Endodermal cell (in vitro differentiated cells): Measurements from ENCODE around the gene GARS1. TPM values are rescaled to one million over a fixed set of nuclear protein-coding genes. Genes with fewer than 3 reads are reported as not detected.

Experiments
- DNase-seq: peaks from one replicate; pipeline ENCODE4 v3.0.0-alpha.2; 2017
- H3K27ac ChIP-seq: 2 replicates; pipeline ENCODE4 v1.5.1; 2013; ENCODE audit warnings: mild to moderate bottlenecking, low read depth, low read length, moderate library complexity
- H3K27me3 ChIP-seq: 2 replicates; pipeline ENCODE4 v1.6.1; 2013; ENCODE audit warnings: mild to moderate bottlenecking, low read length, moderate library complexity; ENCODE audit not compliant: insufficient read depth, control insufficient read depth, poor library complexity, severe bottlenecking
- H3K36me3 ChIP-seq: 2 replicates; pipeline ENCODE4 v1.7.0; 2013; ENCODE audit warnings: mild to moderate bottlenecking, low read length, moderate library complexity; ENCODE audit not compliant: control insufficient read depth, insufficient read depth
- H3K4me1 ChIP-seq: one replicate; pipeline ENCODE4 v1.7.0; 2013; ENCODE audit warnings: low read length; ENCODE audit not compliant: control insufficient read depth, insufficient read depth
- H3K4me3 ChIP-seq: 2 replicates; pipeline ENCODE4 v1.5.1; 2013; ENCODE audit warnings: mild to moderate bottlenecking, low read length, moderate library complexity
- H3K9ac ChIP-seq: 2 replicates; pipeline ENCODE4 v1.6.1; 2013; ENCODE audit warnings: mild to moderate bottlenecking, low read length, moderate library complexity; ENCODE audit not compliant: poor library complexity, severe bottlenecking; ENCODE audit errors: extremely low read depth
- H3K9me3 ChIP-seq: 2 replicates; pipeline ENCODE4 v1.6.1; 2013; ENCODE audit warnings: mild to moderate bottlenecking, low read length, moderate library complexity; ENCODE audit not compliant: control insufficient read depth
- H3K27ac Mint-ChIP-seq: 2 replicates; pipeline ENCODE4 v1.8.0; 2020; ENCODE audit warnings: mixed read lengths
- H3K27me3 Mint-ChIP-seq: 2 replicates; pipeline ENCODE4 v1.8.0; 2021; ENCODE audit warnings: mild to moderate bottlenecking, mixed read lengths; ENCODE audit not compliant: insufficient read depth
- H3K36me3 Mint-ChIP-seq: 2 replicates; pipeline ENCODE4 v1.8.0; 2020; ENCODE audit warnings: low read depth, mixed read lengths
- H3K4me1 Mint-ChIP-seq: 2 replicates; pipeline ENCODE4 v1.8.0; 2020; ENCODE audit warnings: mixed read lengths
- H3K4me3 Mint-ChIP-seq: 2 replicates; pipeline ENCODE4 v1.8.0; 2020; ENCODE audit warnings: mild to moderate bottlenecking, moderate library complexity, mixed read lengths
- H3K9me3 Mint-ChIP-seq: 2 replicates; pipeline ENCODE4 v1.8.0; 2020; ENCODE audit warnings: mild to moderate bottlenecking, mixed read lengths
- CTCF ChIP-seq: fragments of 200-600 bp; sonication (generic); conservative IDR thresholded peaks from 2 replicates; pipeline ENCODE4 v1.5.0; 2021; ENCODE audit warnings: antibody characterized with exemption, mild to moderate bottlenecking
- WGBS, 2 experiments: methylation state at CpG; one replicate each; pipeline versions ENCODE4 v1.1.5 to v1.1.7; 2013; ENCODE audit warnings: missing lambda C conversion rate in 2 of 2, mixed read lengths in 1 of 2; ENCODE audit not compliant: insufficient coverage in 1 of 2, insufficient read length in 1 of 2; 5-methylcytosine and 5-hydroxymethylcytosine counted together
- total RNA-seq, 2 donors: library from RNA; stranded (reverse); fragmentation: NEBNext Ultra II Directional in 1 of 2; extraction: Animal tissue kit (Norgen Biotek cat#: 25700) in 1 of 2; gene quantifications; 2 replicates in 1 of 2; 3 replicates in 1 of 2; pipeline ENCODE4 v1.2.1, GENCODE V29; 2021

GARS1 gene
- total RNA-seq, 2 donors from 2014 or later: 113 to 121 TPM

GRCh38 chr7:30659312-30659711 is 64.6 kb downstream of the GARS1 start:
- no peaks in the 10 kb centered on the region for H3K27me3 ChIP-seq
- no peaks in the 10 kb centered on the region for H3K4me1 Mint-ChIP-seq
- H3K27ac ChIP-seq: no peak overlapping the region
- H3K27ac Mint-ChIP-seq: no peak overlapping the region
- H3K9me3 Mint-ChIP-seq: no peaks in the 10 kb centered on the region
- H3K4me3 ChIP-seq: no peak overlapping the region
- H3K36me3 Mint-ChIP-seq: peaks cover 6% of the 10 kb centered on the region
- H3K9ac ChIP-seq: no peak overlapping the region
- no peaks in the 10 kb centered on the region for H3K36me3 ChIP-seq
- no peaks in the 10 kb centered on the region for H3K4me1 ChIP-seq
- no peak overlapping the region for H3K4me3 Mint-ChIP-seq
- no peak for TF ChIP-seq CTCF
- no peak for DNase-seq
- WGBS, 2 experiments: 94% methylated on average over 3 of the region's 3 CpGs; no CpG with 5 or more reads in 1 of the 2 experiments
- no peaks in the 10 kb centered on the region for H3K27me3 Mint-ChIP-seq
- no peaks in the 10 kb centered on the region for H3K9me3 ChIP-seq

GRCh38 chr7:30660331-30661255 is 65.9 kb downstream of the GARS1 start:
- H3K9me3 Mint-ChIP-seq: no peaks in the 10 kb centered on the region
- Histone ChIP-seq H3K4me3 (no peak overlapping the region), H3K27ac (no peak overlapping the region), H3K9me3 (no peaks in the 10 kb centered on the region), H3K9ac (no peak overlapping the region), H3K27me3 (no peaks in the 10 kb centered on the region), H3K4me1 (no peaks in the 10 kb centered on the region), H3K36me3 (no peaks in the 10 kb centered on the region)
- TF ChIP-seq CTCF: no peak
- no peaks in the 10 kb centered on the region for H3K4me1 Mint-ChIP-seq
- no peak overlapping the region for H3K4me3 Mint-ChIP-seq
- H3K36me3 Mint-ChIP-seq: peaks cover 3% of the 10 kb centered on the region
- H3K27ac Mint-ChIP-seq: no peak overlapping the region
- WGBS, 2 experiments: 84 to 93% methylated on average over 7 to 16 of the region's 16 CpGs
- DNase-seq: no peak
- H3K27me3 Mint-ChIP-seq: no peaks in the 10 kb centered on the region

- Mint-ChIP-seq H3K27me3 (no peaks in the 10 kb centered on the region), H3K4me1 (no peaks in the 10 kb centered on the region), H3K4me3 (no peak overlapping the region), H3K9me3 (no peaks in the 10 kb centered on the region), H3K27ac (no peak overlapping the region), H3K36me3 (peaks cover 3% of the 10 kb centered on the region)
- 79 to 94% methylated on average over 2 to 6 of the region's 6 CpGs for WGBS, 2 experiments
- no peak overlapping the region for H3K4me3 ChIP-seq
- H3K27ac ChIP-seq: no peak overlapping the region
- H3K36me3 ChIP-seq: no peaks in the 10 kb centered on the region
- H3K9ac ChIP-seq: no peak overlapping the region
- DNase-seq: no peak
- H3K4me1 ChIP-seq: no peaks in the 10 kb centered on the region
- no peak for TF ChIP-seq CTCF
- no peaks in the 10 kb centered on the region for H3K27me3 ChIP-seq
- no peaks in the 10 kb centered on the region for H3K9me3 ChIP-seq
Observed at GRCh38 chr7:30661926-30662325, 67.2 kb downstream of the GARS1 start.
